Measurements from ENCODE around the gene MUC2.

- TF ChIP-seq, protein P1, sequence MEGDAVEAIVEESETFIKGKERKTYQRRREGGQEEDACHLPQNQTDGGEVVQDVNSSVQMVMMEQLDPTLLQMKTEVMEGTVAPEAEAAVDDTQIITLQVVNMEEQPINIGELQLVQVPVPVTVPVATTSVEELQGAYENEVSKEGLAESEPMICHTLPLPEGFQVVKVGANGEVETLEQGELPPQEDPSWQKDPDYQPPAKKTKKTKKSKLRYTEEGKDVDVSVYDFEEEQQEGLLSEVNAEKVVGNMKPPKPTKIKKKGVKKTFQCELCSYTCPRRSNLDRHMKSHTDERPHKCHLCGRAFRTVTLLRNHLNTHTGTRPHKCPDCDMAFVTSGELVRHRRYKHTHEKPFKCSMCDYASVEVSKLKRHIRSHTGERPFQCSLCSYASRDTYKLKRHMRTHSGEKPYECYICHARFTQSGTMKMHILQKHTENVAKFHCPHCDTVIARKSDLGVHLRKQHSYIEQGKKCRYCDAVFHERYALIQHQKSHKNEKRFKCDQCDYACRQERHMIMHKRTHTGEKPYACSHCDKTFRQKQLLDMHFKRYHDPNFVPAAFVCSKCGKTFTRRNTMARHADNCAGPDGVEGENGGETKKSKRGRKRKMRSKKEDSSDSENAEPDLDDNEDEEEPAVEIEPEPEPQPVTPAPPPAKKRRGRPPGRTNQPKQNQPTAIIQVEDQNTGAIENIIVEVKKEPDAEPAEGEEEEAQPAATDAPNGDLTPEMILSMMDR (IDR thresholded peaks at IDR 0.05 in 2 of 3, conservative IDR thresholded peaks at IDR 0.05 in 1 of 3; ENCODE audit: control insufficient read depth in 2 of 3, extremely low read depth in 1 of 3, insufficient read depth in 1 of 3, low read depth in 3 of 3, low read length in 3 of 3) = no peak
- TF ChIP-seq EP300 (IDR thresholded peaks at IDR 0.05; ENCODE audit: borderline replicate concordance in 1 of 2, control insufficient read depth in 1 of 2, low read depth in 2 of 2, low read length in 2 of 2) (no peak), MYC (IDR thresholded peaks at IDR 0.05; ENCODE audit: insufficient read depth, insufficient read length, insufficient replicate concordance, low read length, severe bottlenecking) (no peak), CBX5 (IDR thresholded peaks at IDR 0.05; ENCODE audit: low read depth) (no peak)
Measured at GRCh38 chr11:1049911-1050580, 24.6 kb upstream of the MUC2 start.
